Thyroid gland (tissue), 4 donors: ENCODE data around the gene SETBP1.

Experiments used
- POLR2A ChIP-seq, 2 donors: fragments of 450-650 bp; IDR thresholded peaks; one replicate each; pipeline ENCODE4 v1.6.1; 2017; ENCODE audit warnings: antibody characterized with exemption in 2 of 2, mild to moderate bottlenecking in 2 of 2, moderate library complexity in 1 of 2
- TF ChIP-seq, protein P1 (sequence below), 6 experiments: fragments of 200-600 bp in 3 of 6; fragments of 450-650 bp in 3 of 6; sonication (generic) in 3 of 6; IDR thresholded peaks; one replicate each; pipeline ENCODE4 v1.5.1; 2016 to 2019; ENCODE audit warnings: antibody characterized with exemption in 6 of 6, mild to moderate bottlenecking in 2 of 6, inconsistent platforms in 1 of 6, moderate library complexity in 1 of 6

- TF ChIP-seq, protein P1, sequence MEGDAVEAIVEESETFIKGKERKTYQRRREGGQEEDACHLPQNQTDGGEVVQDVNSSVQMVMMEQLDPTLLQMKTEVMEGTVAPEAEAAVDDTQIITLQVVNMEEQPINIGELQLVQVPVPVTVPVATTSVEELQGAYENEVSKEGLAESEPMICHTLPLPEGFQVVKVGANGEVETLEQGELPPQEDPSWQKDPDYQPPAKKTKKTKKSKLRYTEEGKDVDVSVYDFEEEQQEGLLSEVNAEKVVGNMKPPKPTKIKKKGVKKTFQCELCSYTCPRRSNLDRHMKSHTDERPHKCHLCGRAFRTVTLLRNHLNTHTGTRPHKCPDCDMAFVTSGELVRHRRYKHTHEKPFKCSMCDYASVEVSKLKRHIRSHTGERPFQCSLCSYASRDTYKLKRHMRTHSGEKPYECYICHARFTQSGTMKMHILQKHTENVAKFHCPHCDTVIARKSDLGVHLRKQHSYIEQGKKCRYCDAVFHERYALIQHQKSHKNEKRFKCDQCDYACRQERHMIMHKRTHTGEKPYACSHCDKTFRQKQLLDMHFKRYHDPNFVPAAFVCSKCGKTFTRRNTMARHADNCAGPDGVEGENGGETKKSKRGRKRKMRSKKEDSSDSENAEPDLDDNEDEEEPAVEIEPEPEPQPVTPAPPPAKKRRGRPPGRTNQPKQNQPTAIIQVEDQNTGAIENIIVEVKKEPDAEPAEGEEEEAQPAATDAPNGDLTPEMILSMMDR (IDR thresholded peaks at IDR 0.05) = no peak
- TF ChIP-seq POLR2A (IDR thresholded peaks at IDR 0.05) = no peak
Observed at GRCh38 chr18:44840058-44840790, 159.5 kb downstream of the SETBP1 start.
